ENCODE data around the gene AARSD1.

DNA sequence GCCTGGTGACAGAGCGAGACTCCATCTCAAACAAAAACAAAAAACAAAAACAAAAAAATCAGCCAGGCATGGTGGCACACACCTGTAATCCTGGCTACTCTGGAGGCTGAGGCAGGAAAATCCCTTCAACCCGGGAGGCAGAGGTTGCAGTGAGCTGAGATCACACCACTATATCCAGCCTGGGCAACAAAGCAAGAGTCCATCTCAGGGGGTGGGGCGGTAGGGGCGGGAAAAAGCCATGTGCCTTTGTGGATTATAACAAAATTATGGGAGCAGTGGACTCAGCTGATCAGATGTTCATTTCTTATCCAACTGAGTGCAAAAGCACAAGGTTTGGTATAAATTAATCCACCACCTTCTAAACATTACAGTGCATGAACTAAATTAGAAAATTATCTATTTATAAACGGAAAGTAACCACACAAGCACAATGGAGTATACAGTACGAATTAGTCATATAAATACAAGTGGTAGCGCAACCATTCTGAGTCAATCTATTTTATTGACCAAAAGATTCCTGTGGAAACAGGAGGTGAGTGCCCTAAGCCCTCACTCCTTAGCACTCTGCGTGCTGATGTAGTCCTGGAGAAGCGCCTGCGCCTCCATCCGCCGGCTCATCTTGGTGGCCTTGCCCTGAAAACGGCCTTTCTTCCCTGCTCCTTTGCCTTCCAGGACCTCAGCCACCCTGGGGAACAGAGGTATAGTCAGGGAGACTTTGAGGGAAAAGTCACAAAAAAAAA is 14.0 kb downstream of the AARSD1 start:
- no peak for TF ChIP-seq CTCF (IDR thresholded peaks at IDR 0.05)
- no peak for TF ChIP-seq POLR2A (IDR thresholded peaks at IDR 0.05)
- no peak for TF ChIP-seq POLR2AphosphoS5 (IDR thresholded peaks at IDR 0.05)
- TF ChIP-seq EP300 (IDR thresholded peaks at IDR 0.05), result no peak
